Kidney glomerular epithelial cell (primary cell): ENCODE measurements around the gene STAC3.

Experiments
- DNase-seq: peaks from one replicate; lab custom pipeline; 2025; lab: John Stamatoyannopoulos, UW

The STAC3 gene

DNA sequence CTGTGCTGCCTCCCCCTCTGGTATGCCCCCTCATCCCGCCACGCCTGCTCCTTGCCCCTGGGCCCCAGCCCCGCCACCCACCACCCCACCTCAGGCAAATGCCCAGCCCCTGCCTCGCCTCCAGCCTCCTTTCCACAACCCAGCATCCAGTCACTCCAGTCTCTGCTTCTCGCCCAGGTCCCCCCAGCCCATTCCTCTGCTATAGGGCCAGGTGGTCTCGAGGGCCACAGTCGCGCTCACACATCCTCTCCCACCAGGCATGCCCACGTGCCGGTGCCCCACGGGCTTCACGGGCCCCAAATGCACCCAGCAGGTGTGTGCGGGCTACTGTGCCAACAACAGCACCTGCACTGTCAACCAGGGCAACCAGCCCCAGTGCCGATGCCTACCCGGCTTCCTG, 40.5 kb downstream of the STAC3 start:
- no peak for DNase-seq

DNA sequence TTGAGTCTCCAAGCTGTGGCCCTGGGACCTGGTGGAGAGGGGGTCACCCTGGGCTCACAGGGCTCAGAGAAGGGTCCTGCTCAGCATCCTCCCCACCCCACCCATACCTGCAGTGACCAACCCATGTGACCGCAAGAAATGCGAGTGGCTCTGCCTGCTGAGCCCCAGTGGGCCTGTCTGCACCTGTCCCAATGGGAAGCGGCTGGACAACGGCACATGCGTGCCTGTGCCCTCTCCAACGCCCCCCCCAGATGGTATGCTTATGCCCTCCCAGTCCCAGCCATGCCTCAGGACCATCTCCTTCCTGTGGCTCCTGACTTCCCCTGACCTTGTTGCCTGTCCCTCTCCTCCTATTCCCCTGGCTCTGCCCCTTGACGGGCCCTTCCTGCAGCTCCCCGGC, 41.1 kb downstream of the STAC3 start:
- no peak for DNase-seq

DNA sequence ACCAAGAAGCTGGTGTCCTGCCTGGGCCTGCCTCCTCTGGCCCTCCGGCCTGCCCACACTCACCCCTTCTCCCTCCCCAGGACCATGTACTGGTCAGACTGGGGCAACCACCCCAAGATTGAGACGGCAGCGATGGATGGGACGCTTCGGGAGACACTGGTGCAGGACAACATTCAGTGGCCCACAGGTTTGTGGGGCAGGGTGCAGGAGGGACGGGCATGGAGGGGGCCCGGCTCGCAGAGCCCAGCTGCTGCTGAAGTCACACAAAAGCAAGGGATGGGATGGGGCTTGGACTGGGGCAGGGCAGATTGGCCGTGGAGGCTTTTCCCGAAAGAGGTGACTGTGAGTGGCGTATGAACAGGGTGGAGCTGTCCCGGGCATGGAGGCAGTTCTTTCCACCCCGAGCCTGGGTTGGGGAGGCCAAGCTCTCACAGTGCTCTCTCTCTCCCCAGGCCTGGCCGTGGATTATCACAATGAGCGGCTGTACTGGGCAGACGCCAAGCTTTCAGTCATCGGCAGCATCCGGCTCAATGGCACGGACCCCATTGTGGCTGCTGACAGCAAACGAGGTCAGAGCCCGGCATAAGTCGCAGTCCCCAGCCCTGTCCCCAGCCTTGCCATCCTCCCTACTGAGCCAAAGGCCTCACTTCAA, 42.2 kb downstream of the STAC3 start:
- DNase-seq, result no peak

DNA sequence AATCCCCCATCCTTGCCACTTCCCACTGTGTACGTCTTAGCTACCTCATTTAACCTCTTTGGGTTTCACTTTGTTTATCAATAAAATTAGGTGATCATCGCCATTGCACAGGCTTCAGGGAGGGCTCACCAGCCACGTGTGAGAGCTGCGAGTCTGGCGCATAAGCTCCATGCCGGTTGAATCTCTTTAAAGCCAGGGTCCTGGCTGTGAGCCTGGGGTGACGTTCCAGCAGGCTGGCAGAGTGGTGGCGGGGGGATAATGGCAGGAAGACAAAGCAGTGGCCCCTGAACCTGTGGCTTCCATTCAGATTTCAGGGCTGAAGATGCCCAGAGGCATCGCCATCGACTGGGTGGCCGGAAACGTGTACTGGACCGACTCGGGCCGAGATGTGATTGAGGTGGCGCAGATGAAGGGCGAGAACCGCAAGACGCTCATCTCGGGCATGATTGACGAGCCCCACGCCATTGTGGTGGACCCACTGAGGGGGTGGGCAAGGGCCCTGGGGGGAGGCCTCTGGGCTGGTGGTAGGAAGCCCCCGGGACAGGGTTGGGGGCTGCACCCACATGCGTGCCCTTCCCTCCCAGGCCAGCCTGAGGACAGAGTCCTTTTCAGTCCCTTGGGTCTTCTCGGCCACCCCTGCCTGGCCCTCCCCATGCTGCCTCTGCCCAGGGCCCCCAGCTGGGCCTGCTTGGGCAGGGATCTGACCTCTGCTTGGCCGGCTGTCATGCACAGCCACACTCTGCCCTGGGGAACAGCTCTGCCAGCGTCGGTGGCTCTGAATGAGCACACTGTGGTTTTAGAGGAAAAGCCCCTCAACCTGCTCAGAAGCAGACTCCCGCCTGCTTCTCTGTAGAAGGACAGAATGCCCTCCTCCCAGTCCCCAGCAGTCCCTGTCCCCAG, 43.0 kb downstream of the STAC3 start:
- DNase-seq, result no peak

DNA sequence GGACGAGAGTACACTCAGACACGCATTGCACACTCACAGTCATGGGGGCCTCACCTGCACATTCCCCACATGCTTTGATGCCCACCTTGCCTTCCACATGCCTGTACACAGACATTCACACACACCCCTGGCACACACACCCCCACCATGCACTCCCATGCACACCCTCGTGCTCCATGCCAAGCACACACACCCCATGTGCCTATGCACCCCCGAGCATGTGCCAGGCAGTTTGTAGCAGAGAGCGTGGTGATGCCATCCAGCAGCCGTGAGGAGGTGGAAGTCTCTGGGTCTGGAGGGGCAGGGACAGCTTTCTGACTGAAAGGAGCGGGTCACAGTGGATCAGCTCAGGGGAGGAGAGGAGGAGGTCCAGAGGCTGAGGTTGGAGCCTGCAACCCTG, 45.1 kb downstream of the STAC3 start:
- no peak for DNase-seq

DNA sequence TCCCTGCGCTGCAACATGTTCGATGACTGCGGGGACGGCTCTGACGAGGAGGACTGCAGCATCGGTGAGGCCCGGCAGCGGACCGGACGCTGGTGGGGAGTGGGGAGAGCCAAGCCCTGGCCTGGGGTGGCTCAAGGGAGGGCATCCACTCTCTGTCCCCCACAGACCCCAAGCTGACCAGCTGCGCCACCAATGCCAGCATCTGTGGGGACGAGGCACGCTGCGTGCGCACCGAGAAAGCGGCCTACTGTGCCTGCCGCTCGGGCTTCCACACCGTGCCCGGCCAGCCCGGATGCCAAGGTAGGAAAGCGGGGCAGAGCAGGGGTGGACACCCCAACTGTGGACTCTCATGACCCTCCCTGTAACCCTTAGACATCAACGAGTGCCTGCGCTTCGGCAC, 45.8 kb downstream of the STAC3 start:
- DNase-seq, result no peak

DNA sequence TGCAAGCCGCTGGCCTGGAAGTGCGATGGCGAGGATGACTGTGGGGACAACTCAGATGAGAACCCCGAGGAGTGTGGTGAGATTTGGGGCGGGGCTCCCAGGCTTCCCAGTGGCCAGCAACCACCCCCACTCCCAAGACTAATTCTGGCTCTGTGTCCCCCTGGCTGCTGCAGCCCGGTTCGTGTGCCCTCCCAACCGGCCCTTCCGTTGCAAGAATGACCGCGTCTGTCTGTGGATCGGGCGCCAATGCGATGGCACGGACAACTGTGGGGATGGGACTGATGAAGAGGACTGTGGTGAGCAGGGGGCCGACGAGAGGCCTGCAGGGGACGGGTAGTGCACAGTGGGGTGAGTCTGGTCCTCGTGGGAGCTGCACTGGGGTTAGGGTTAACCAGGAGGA, 46.5 kb downstream of the STAC3 start:
- no peak for DNase-seq

DNA sequence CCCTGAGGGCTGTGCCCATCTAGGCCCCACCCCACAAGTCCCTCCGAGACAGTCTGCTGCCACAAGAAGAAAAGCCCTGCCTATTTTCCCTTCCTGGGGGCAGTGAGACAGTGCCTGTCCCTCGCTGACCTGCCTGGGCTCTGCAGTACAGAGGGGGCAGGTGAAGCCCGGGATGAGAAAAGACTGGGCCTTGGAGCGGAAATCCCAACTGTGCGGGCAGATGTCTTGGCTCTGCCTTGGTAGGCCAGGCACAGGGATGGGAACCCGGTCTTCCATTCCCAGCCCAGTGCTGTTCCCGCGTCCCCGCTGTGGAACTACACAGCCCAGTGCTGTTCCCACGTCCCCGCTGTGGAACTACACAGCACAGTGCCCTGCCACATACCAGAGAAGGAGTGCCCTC, 47.2 kb downstream of the STAC3 start:
- DNase-seq, result no peak

DNA sequence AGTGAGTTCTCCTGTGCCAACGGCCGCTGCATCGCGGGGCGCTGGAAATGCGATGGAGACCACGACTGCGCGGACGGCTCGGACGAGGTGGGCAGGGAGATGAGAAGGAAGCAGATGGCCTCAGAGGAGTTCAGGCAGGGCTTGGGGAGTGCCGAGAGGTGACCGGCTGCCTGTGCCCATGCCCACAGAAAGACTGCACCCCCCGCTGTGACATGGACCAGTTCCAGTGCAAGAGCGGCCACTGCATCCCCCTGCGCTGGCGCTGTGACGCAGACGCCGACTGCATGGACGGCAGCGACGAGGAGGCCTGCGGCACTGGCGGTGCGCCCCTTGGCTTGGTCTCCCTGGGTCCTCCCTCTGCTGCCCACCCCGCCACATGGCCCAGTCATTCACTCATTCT, 47.8 kb downstream of the STAC3 start:
- DNase-seq, result no peak

DNA sequence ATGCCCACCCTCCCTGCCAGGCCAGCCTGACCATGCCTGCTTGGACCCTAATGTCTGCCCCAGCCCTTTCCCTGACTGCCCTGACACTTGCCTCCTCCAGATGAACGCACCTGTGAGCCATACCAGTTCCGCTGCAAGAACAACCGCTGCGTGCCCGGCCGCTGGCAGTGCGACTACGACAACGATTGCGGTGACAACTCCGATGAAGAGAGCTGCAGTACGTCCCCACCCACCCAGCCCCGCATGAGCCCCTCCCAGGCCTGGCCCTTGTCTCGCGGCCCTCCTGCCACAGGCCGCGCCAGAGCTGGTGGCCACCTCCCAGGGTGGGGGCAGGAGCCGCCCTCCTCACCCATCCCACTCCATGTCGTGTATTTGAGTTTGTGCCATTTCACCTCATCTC, 48.7 kb downstream of the STAC3 start:
- DNase-seq, result no peak

DNA sequence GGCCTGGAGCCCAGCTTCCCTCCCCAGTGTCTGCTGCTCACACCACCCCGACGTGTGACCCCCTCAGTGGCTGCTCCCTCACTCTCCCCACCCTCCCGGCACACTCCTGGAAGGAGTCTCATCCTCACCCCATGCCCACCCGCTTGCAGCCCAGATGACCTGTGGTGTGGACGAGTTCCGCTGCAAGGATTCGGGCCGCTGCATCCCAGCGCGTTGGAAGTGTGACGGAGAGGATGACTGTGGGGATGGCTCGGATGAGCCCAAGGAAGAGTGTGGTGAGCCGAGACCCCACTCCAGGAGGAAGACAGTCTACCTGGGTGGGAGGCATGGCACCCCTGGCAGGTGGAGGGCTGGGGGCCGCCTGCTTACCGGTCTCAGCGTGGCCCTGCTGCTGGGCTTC, 49.4 kb downstream of the STAC3 start:
- no peak for DNase-seq

DNA sequence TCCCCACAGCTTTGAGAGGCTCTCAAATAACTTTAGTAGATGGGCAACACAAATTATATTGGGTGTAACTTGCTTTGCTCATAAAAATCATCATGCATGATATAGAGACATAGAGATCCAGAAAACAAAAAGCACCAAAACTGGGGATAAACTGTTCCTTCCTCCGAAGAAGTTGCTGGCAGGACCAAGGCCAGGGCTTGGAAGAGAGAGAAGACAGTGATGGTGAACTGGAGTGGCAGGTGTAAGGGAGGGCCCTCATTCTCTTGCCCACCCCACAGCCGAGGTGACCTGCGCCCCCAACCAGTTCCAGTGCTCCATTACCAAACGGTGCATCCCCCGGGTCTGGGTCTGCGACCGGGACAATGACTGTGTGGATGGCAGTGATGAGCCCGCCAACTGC, 49.8 kb downstream of the STAC3 start:
- no peak for DNase-seq

DNA sequence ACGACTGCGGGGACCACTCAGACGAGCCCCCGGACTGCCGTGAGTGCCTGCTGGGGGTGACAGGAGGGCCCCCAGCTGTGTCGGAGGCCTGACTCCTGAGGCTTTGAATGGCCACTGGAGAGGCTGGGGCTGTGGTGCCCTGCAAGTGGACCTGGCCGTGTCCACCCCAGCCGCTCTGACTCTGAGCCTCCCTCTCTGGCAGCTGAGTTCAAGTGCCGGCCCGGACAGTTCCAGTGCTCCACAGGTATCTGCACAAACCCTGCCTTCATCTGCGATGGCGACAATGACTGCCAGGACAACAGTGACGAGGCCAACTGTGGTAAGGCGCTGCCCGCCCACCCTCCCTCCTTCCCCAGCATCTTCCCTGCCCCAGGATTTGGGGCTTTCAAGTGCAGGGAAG, 50.5 kb downstream of the STAC3 start:
- no peak for DNase-seq

DNA sequence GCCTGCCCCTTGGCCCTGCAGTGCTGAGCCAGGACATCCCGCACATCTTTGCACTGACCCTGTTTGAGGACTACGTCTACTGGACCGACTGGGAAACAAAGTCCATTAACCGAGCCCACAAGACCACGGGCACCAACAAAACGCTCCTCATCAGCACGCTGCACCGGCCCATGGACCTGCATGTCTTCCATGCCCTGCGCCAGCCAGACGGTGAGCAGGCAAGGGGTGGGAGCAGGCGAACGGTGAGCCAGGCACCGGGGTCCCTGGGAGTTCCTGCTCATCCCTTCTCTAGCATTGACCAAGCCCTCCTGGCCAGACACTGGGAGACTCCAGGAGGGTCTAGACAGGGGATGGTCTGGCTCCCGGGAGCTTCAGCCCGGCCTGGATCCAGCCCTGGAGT, 51.8 kb downstream of the STAC3 start:
- no peak for DNase-seq

DNA sequence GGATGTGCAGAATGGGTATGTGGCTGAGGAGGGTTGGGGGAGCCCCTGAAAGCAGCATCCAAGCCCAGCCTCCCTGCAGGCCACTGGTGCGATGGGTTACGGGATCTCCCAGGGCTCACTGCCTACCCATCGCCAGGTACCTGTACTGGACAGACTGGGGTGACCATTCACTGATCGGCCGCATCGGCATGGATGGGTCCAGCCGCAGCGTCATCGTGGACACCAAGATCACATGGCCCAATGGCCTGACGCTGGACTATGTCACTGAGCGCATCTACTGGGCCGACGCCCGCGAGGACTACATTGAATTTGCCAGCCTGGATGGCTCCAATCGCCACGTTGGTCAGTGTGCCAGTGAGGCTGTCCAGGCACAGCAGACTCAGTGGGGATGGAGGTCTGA, 52.7 kb downstream of the STAC3 start:
- DNase-seq, result no peak

DNA sequence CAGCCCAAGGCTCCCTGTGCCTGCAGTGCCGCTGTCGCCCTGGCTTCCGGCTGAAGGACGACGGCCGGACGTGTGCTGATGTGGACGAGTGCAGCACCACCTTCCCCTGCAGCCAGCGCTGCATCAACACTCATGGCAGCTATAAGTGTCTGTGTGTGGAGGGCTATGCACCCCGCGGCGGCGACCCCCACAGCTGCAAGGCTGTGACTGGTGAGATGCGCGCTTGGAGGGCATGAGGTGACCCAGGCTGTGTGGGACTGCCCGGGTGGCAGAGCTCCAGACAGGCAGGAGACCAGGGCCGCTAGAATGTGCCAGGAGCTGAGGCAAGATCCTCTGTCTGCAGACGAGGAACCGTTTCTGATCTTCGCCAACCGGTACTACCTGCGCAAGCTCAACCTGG, 54.0 kb downstream of the STAC3 start:
- DNase-seq, result no peak

DNA sequence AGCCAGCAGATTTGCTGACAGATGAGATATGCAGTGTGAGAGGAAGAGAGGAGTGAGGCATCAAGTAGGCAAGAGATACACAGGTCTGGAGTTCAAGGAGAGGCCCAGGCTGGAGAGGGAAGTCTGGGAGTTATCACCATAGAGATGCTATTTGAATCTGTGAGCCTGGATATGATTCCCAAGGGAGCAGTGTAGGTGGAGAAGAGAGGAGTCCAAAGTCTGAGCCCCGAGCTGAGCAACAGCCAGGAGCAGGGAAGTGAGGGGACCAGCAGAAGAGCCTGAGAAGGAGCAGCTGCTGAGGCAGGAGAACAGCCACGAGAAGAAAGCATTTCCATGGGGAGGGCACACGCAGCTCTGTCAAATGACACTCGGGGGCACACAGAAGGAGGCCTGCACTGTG, 54.5 kb downstream of the STAC3 start:
- DNase-seq, result no peak

DNA sequence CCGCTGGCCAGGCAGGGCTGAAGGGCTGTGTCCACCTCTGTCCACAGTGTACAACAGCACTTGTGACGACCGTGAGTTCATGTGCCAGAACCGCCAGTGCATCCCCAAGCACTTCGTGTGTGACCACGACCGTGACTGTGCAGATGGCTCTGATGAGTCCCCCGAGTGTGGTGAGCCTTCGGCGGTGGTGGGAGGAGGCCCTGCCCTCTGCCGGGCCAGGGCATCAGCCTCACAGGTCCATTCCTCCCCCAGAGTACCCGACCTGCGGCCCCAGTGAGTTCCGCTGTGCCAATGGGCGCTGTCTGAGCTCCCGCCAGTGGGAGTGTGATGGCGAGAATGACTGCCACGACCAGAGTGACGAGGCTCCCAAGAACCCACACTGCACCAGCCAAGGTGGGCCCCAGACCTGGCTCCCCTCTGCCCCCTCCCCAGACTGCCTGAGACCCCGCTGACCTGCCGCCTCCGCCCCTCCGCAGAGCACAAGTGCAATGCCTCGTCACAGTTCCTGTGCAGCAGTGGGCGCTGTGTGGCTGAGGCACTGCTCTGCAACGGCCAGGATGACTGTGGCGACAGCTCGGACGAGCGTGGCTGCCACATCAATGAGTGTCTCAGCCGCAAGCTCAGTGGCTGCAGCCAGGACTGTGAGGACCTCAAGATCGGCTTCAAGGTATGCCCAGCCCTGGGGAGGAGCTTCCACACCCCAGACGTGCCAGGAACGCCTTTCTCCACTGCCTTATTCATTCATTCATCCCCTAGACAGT, 55.2 kb downstream of the STAC3 start:
- DNase-seq, result no peak

DNA sequence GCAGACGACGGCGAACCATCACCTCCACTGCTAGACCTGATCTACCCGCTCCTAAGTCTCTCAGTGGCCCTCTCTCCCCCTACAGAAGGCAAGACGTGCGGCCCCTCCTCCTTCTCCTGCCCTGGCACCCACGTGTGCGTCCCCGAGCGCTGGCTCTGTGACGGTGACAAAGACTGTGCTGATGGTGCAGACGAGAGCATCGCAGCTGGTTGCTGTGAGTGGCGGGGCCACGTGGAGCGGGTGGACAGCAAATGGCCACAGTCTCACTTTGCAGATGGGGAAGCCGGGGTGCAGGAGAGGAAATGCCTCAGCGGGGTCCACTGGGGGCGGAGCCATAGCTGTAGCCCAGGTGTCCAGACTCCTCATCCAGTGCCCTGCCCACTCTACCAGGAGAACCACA, 55.8 kb downstream of the STAC3 start:
- no peak for DNase-seq

DNA sequence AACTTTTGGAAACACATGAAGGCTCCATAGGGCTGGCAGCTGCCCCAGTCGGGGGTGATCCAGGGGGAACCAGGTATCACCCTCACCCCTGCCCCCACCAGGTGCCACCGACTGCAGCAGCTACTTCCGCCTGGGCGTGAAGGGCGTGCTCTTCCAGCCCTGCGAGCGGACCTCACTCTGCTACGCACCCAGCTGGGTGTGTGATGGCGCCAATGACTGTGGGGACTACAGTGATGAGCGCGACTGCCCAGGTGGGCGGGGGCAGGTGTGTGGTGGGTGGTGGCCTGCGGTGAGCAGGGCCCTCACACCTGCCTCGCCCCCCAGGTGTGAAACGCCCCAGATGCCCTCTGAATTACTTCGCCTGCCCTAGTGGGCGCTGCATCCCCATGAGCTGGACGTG, 56.7 kb downstream of the STAC3 start:
- no peak for DNase-seq

DNA sequence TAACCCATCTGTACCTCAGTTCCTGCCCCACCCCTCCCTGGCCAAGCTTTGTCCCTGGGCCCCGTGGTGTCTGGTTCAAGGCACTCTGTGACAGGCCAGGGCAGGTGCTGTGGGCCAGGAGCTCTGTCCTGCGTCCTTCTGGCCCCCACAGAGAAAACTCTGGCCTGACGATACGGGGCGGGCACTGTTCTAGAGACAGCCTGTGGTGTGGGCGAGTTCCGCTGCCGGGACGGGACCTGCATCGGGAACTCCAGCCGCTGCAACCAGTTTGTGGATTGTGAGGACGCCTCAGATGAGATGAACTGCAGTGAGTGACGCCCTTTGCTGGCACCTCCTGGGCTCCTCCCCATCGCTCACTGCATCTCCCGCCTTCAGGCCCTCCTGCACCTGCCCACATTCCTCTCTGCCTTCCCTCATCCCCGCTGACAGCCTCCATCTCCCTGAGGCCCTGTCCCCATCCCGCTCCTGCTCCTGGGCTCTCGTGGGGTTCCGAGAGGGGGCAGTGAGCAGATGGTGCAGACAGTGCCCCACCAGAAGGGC, 57.2 kb downstream of the STAC3 start:
- no peak for DNase-seq
